GM19238 (cell line): ENCODE data around the gene MSRB3.
"Not testable (repeated sequence)": the region's sequence is repeated elsewhere in the genome, so short reads cannot be mapped to it uniquely, and the experiment has no call there.

Source experiments
- DNase-seq: peaks from one replicate; pipeline ENCODE4 v3.0.0; 2011; ENCODE audit warnings: low spot score; ENCODE audit not compliant: insufficient read length

MSRB3 gene

GRCh38 chr12:65278576-65279368 lies at the start of gene MSRB3:
Gene MSRB3, plus strand, starts transcription at chr12:65278683. Its CDS starts 29,897 bp downstream, at chr12:65308580.
- DNase-seq, result peak; percentile 35

- DNase-seq, result no peak
These were observed 49.0 kb upstream of the MSRB3 start for GRCh38 chr12:65229441-65229840.

GRCh38 chr12:65232476-65233077 lies 45.9 kb upstream of the MSRB3 start:
- DNase-seq, result no peak

GRCh38 chr12:65237153-65237552 lies 41.3 kb upstream of the MSRB3 start:
- no peak for DNase-seq

GRCh38 chr12:65238609-65239008 lies 39.9 kb upstream of the MSRB3 start:
- no peak for DNase-seq

- DNase-seq, result no peak
These were observed 29.5 kb upstream of the MSRB3 start for GRCh38 chr12:65248656-65249633.

GRCh38 chr12:65252515-65252914 lies 26.0 kb upstream of the MSRB3 start:
- DNase-seq, result no peak

GRCh38 chr12:65257986-65258385 lies 20.5 kb upstream of the MSRB3 start:
- DNase-seq, result no peak

GRCh38 chr12:65259501-65259900 lies 19.0 kb upstream of the MSRB3 start:
- no peak for DNase-seq

GRCh38 chr12:65263777-65264176 lies 14.7 kb upstream of the MSRB3 start:
- DNase-seq, result no peak

- no peak for DNase-seq
These were observed 12.1 kb upstream of the MSRB3 start for GRCh38 chr12:65266408-65266807.

GRCh38 chr12:65269603-65270002 lies 8.9 kb upstream of the MSRB3 start:
- DNase-seq, result no peak

- no peak for DNase-seq
These were observed 3.7 kb upstream of the MSRB3 start for GRCh38 chr12:65274602-65275272.

- DNase-seq, result no peak
These were observed 2.9 kb upstream of the MSRB3 start for GRCh38 chr12:65275627-65276026.

- no peak for DNase-seq
These were observed 1.5 kb upstream of the MSRB3 start for GRCh38 chr12:65276916-65277530.

- DNase-seq, result no peak
These were observed 398 bp upstream of the MSRB3 start for GRCh38 chr12:65277994-65278575.

GRCh38 chr12:65279369-65280112 lies 1.1 kb downstream of the MSRB3 start:
- no peak for DNase-seq

GRCh38 chr12:65280306-65280705 lies 1.8 kb downstream of the MSRB3 start:
- no peak for DNase-seq

- no peak for DNase-seq
These were observed 4.4 kb downstream of the MSRB3 start for GRCh38 chr12:65282840-65283239.

- not testable (repeated sequence) for DNase-seq
These were observed 7.0 kb downstream of the MSRB3 start for GRCh38 chr12:65285532-65285931.
